Measurements from ENCODE around the gene ATP5F1C.
"Not testable (repeated sequence)": the region's sequence is repeated elsewhere in the genome, so short reads cannot be mapped to it uniquely, and the experiment has no call there.

Gene ATP5F1C

GRCh38 chr10:7787857-7788638 lies at the start of gene ATP5F1C, which contains the start of gene KIN:
TSS of gene ATP5F1C (plus strand) at chr10:7788177. CDS start at chr10:7788208, 31 bp downstream.
TSS of gene KIN (minus strand) at chr10:7787993. CDS start at chr10:7787933, 60 bp downstream.
- peak; percentile 74 for DNase-seq

GRCh38 chr10:7738536-7739407 lies 49.2 kb upstream of the ATP5F1C start:
- DNase-seq, result no peak

- DNase-seq, result no peak
Observed at GRCh38 chr10:7744307-7744706, 43.7 kb upstream of the ATP5F1C start.

- not testable (repeated sequence) for DNase-seq
Observed at GRCh38 chr10:7748637-7749036, 39.3 kb upstream of the ATP5F1C start.

GRCh38 chr10:7750222-7750621 lies 37.8 kb upstream of the ATP5F1C start:
- no peak for DNase-seq

GRCh38 chr10:7752251-7752650 lies 35.7 kb upstream of the ATP5F1C start:
- no peak for DNase-seq

- DNase-seq, result no peak
Observed at GRCh38 chr10:7755103-7755502, 32.9 kb upstream of the ATP5F1C start.

GRCh38 chr10:7756360-7756992 lies 31.5 kb upstream of the ATP5F1C start:
- no peak for DNase-seq

GRCh38 chr10:7763929-7764328 lies 24.0 kb upstream of the ATP5F1C start:
- DNase-seq, result no peak

- DNase-seq, result no peak
Observed at GRCh38 chr10:7766241-7766640, 21.7 kb upstream of the ATP5F1C start.

GRCh38 chr10:7767209-7767608 lies 20.8 kb upstream of the ATP5F1C start:
- no peak for DNase-seq

GRCh38 chr10:7768417-7768816 lies 19.6 kb upstream of the ATP5F1C start:
- DNase-seq, result no peak

GRCh38 chr10:7773845-7774801 lies 13.9 kb upstream of the ATP5F1C start:
- DNase-seq, result no peak

- no peak for DNase-seq
Observed at GRCh38 chr10:7776777-7777176, 11.2 kb upstream of the ATP5F1C start.

GRCh38 chr10:7782194-7782593 lies 5.8 kb upstream of the ATP5F1C start:
- DNase-seq, result not testable (repeated sequence)

GRCh38 chr10:7786430-7786829 lies 1.5 kb upstream of the ATP5F1C start:
- no peak for DNase-seq

- DNase-seq, result no peak
Observed at GRCh38 chr10:7787150-7787856, 674 bp upstream of the ATP5F1C start.

GRCh38 chr10:7788639-7789286 lies 786 bp downstream of the ATP5F1C start:
- no peak for DNase-seq

GRCh38 chr10:7789390-7789789 lies 1.4 kb downstream of the ATP5F1C start:
- no peak for DNase-seq

GRCh38 chr10:7792541-7792940 lies 4.6 kb downstream of the ATP5F1C start:
- no peak for DNase-seq

All from NCI-H2107 (cell line).